Esophagus (tissue), 2 donors: Measurements from ENCODE around the gene BLOC1S4. TPM values are rescaled to one million over a fixed set of nuclear protein-coding genes. Genes with fewer than 3 reads are reported as not detected.

Experiments used
- H3K27ac ChIP-seq, 2 donors: one replicate each; pipeline ENCODE4 v1.5.1; 2013; ENCODE audit warnings: low read depth in 2 of 2, mild to moderate bottlenecking in 2 of 2, inconsistent platforms in 1 of 2, low read length in 1 of 2, moderate library complexity in 1 of 2
- H3K27me3 ChIP-seq, 2 donors: one replicate each; pipeline ENCODE4 v1.6.1; 2013; ENCODE audit warnings: low read length in 2 of 2, control low read depth in 1 of 2, mild to moderate bottlenecking in 1 of 2; ENCODE audit not compliant: insufficient read depth in 2 of 2, control insufficient read depth in 1 of 2
- H3K36me3 ChIP-seq, 2 donors: one replicate each; pipeline ENCODE4 v1.6.1; 2013; ENCODE audit warnings: low read length in 1 of 2; ENCODE audit not compliant: control insufficient read depth in 2 of 2, insufficient read depth in 2 of 2
- H3K4me1 ChIP-seq, 2 donors: one replicate each; pipeline ENCODE4 v1.6.1; 2013; ENCODE audit warnings: low read length in 1 of 2; ENCODE audit not compliant: control insufficient read depth in 2 of 2, insufficient read depth in 2 of 2
- H3K4me3 ChIP-seq, 2 donors: one replicate each; pipeline ENCODE4 v1.5.1; 2013; ENCODE audit warnings: low read length in 2 of 2, mild to moderate bottlenecking in 2 of 2, low read depth in 1 of 2, moderate library complexity in 1 of 2
- H3K9me3 ChIP-seq, 2 donors: one replicate each; pipeline ENCODE4 v1.6.1; 2013; ENCODE audit warnings: mild to moderate bottlenecking in 2 of 2, low read depth in 1 of 2, low read length in 1 of 2, moderate library complexity in 1 of 2; ENCODE audit not compliant: control insufficient read depth in 2 of 2, insufficient read depth in 1 of 2
- WGBS, 2 donors: extraction: QIAGEN DNeasy Blood & Tissue Kit; methylation state at CpG; one replicate each; pipeline ENCODE4 v1.1.7; 2013; 5-methylcytosine and 5-hydroxymethylcytosine counted together
- polyA plus RNA-seq, 2 donors: library from polyadenylated mRNA; stranded (reverse); fragments of 200-250 nt; gene quantifications; one replicate each; pipeline ENCODE4 v1.2.3, GENCODE V29; 2013
- donor health status: healthy with polysubstance abuse.
- donor health status: Bipolar disorder and iron deficiency.

BLOC1S4 gene
- polyA plus RNA-seq, 2 donors = 5.4 to 9.9 TPM

- no peaks in the 10 kb centered on the region for H3K9me3 ChIP-seq
- H3K4me1 ChIP-seq = peaks cover 4 to 8% of the 10 kb centered on the region in 2 donors
- H3K27ac ChIP-seq = peak overlapping the region; percentile 6 to 72
- H3K27me3 ChIP-seq = no peaks in the 10 kb centered on the region
- 64 to 66% methylated on average over 21 of the region's 21 CpGs for WGBS, 2 donors
- no peaks in the 10 kb centered on the region for H3K36me3 ChIP-seq
- no peak overlapping the region for H3K4me3 ChIP-seq
Observed at GRCh38 chr4:6732441-6733357, 16.7 kb downstream of the BLOC1S4 start.

DNA sequence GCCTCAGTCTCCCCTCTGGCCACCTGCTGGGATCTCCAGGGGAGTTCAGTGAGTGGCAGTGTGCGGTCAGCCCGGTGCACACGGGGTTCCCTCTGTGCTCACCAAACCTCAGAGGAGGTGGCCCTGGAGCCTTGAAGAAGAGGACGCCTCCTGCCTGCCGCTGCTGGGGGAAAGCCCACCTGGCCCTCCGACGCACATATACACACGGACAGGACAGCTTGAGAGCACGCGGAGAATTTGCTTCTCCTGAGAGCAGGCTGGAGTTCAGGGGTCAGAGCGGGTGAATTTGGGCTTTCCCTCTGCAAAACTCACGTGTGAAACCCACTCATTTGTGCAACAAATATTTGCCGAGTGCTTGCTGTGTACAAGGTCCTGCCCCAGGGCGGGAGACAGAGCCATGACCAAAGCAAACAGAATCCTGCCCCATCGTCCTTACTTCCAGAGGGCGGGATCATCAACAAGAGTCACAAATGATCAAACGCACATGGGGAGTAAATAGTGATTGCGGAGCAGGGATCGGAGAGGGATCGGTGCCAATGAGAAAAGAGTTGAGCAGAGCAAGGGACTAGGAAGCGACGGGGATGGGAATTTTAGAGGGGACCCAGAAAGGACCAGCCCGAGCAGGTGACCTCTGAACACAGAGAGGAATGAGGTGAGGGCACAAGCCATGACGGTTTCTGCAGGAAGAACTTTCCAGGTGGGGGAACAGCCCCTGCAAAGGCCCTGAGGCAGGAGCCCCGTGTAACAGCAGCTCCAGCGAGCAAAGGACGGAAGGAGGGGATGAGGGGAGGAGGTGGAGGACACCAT lies 17.6 kb downstream of the BLOC1S4 start:
- WGBS, 2 donors = 86 to 88% methylated on average over 27 of the region's 27 CpGs
- peaks cover 4 to 8% of the 10 kb centered on the region in 2 donors for H3K4me1 ChIP-seq
- H3K9me3 ChIP-seq = no peaks in the 10 kb centered on the region
- H3K27ac ChIP-seq = peak overlapping the region in 1 of 2 donors; percentile 3
- H3K27me3 ChIP-seq = no peaks in the 10 kb centered on the region
- H3K36me3 ChIP-seq = no peaks in the 10 kb centered on the region
- H3K4me3 ChIP-seq = no peak overlapping the region

- no peaks in the 10 kb centered on the region for H3K36me3 ChIP-seq
- WGBS, 2 donors = 86% methylated on average over 16 of the region's 16 CpGs
Observed at GRCh38 chr4:6734165-6734786, 18.3 kb downstream of the BLOC1S4 start.

DNA sequence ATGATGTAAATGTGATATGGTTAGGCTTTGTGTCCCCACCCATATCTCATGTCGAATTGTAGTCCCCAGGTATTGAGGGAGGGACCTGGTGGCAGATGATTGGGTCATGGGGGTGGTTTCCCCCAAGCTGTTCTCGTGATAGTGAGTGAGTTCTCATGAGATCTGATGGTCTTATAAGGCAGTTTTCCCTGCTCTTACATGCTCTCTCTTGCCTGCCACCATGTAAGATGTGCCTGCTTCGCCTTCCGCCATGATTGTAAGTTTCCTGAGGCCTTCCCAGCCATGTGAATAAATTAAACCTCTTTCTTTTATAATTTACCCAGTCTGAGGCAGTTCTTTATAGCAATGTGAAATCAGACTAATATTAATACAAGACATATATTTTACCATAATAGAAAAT lies 23.9 kb downstream of the BLOC1S4 start:
- Histone ChIP-seq H3K27ac (no peak overlapping the region), H3K4me1 (no peaks in the 10 kb centered on the region), H3K36me3 (no peaks in the 10 kb centered on the region), H3K27me3 (no peaks in the 10 kb centered on the region), H3K4me3 (no peak overlapping the region), H3K9me3 (no peaks in the 10 kb centered on the region)
- WGBS, 2 donors = 86 to 91% methylated on average over 4 of the region's 4 CpGs

More at GRCh38 chr4:6734165-6734786, 18.3 kb downstream of the BLOC1S4 start:
- H3K27me3 ChIP-seq = no peaks in the 10 kb centered on the region
- no peaks in the 10 kb centered on the region for H3K9me3 ChIP-seq
- no peak overlapping the region for H3K4me3 ChIP-seq
- H3K4me1 ChIP-seq = peaks cover 4 to 8% of the 10 kb centered on the region in 2 donors
- no peak overlapping the region for H3K27ac ChIP-seq

DNA sequence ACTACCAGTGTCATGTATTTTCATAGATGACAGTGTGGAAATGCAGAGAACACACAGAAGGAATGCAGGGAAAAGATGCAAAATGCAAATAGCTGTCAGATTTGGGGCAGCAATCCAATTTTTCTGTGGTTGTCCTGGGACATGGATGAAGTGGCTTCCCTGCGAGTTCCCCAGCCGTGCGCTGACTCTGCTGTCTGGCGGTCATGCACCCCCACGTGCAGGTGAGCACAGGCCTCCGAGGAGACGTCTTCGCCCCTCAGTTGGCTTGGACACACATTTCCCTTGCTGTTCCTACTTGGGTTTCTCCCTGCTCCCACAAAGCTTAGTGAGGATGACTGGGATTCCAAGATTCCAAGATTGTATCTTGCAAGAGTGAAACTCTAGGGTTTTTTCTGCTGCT lies 24.4 kb downstream of the BLOC1S4 start:
- Histone ChIP-seq H3K9me3 (no peaks in the 10 kb centered on the region), H3K27ac (no peak overlapping the region), H3K4me1 (no peaks in the 10 kb centered on the region), H3K36me3 (no peaks in the 10 kb centered on the region), H3K4me3 (no peak overlapping the region), H3K27me3 (no peaks in the 10 kb centered on the region)
- 88% methylated on average over 8 of the region's 8 CpGs for WGBS, 2 donors

DNA sequence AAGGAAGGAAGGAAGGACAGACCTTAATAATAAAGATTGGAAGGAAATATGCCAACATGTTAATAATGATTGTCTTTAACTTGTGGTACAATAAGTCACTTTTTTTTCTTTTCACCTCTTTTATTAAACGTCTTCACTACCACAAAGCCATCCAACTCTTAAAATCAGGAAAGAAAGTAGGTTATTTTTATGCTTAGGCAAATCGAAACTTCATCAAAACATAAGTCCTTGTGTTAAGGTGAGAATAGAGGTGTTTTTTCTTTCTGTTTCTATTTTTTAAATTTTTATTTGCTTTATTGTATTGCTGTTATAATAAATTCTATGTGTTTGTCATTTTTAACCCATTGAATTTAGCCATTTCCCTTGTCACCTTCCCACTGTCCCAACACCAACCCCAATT lies 26.5 kb downstream of the BLOC1S4 start:
- Histone ChIP-seq H3K27ac (no peak overlapping the region), H3K4me1 (peaks cover 4 to 13% of the 10 kb centered on the region in 2 donors), H3K27me3 (no peaks in the 10 kb centered on the region), H3K36me3 (no peaks in the 10 kb centered on the region), H3K4me3 (no peak overlapping the region), H3K9me3 (no peaks in the 10 kb centered on the region)
- WGBS, 2 donors = 65 to 69% methylated on average over 2 of the region's 2 CpGs

- 84 to 87% methylated on average over 11 of the region's 11 CpGs for WGBS, 2 donors
- Histone ChIP-seq H3K4me3 (no peak overlapping the region), H3K27me3 (no peaks in the 10 kb centered on the region), H3K4me1 (peaks cover 4 to 17% of the 10 kb centered on the region in 2 donors), H3K36me3 (no peaks in the 10 kb centered on the region), H3K9me3 (no peaks in the 10 kb centered on the region), H3K27ac (no peak overlapping the region)
Observed at GRCh38 chr4:6742989-6743388, 27.0 kb downstream of the BLOC1S4 start.

- H3K4me3 ChIP-seq = no peak overlapping the region
- no peaks in the 10 kb centered on the region for H3K36me3 ChIP-seq
- H3K9me3 ChIP-seq = no peaks in the 10 kb centered on the region
- H3K27me3 ChIP-seq = no peaks in the 10 kb centered on the region
- WGBS, 2 donors = 49 to 52% methylated on average over 20 of the region's 20 CpGs
- H3K4me1 ChIP-seq = peaks cover 8 to 43% of the 10 kb centered on the region in 2 donors
- peak overlapping the region in 1 of 2 donors; percentile 77 for H3K27ac ChIP-seq
Observed at GRCh38 chr4:6746721-6747293, 30.8 kb downstream of the BLOC1S4 start.
